H9 (cell line): ENCODE measurements around the gene POLR3C. TPM values are rescaled to one million over a fixed set of nuclear protein-coding genes. Genes with fewer than 3 reads are reported as not detected.

Experiments used
- DNase-seq: peaks from one replicate; pipeline ENCODE4 v3.0.0-alpha.2; 2017
- H2AFZ ChIP-seq: one replicate; pipeline ENCODE4 v1.6.1; 2013; ENCODE audit warnings: mild to moderate bottlenecking, low read length, control low read depth, moderate library complexity
- H2AK5ac ChIP-seq: 2 replicates; pipeline ENCODE4 v1.6.1; 2013; ENCODE audit warnings: low read length, control low read depth, mixed read lengths; ENCODE audit not compliant: insufficient read length
- H2BK120ac ChIP-seq: one replicate; pipeline ENCODE4 v1.6.1; 2013; ENCODE audit warnings: low read depth, mild to moderate bottlenecking, low read length, control low read depth, inconsistent platforms; ENCODE audit not compliant: poor library complexity, severe bottlenecking
- H2BK12ac ChIP-seq: 2 replicates; pipeline ENCODE4 v1.6.1; 2013; ENCODE audit warnings: low read length, control low read depth, mixed read lengths, low read depth; ENCODE audit not compliant: insufficient read length
- H2BK15ac ChIP-seq: 2 replicates; pipeline ENCODE4 v1.6.1; 2013; ENCODE audit warnings: low read depth, low read length, control low read depth
- H2BK20ac ChIP-seq: one replicate; pipeline ENCODE4 v1.6.1; 2013; ENCODE audit warnings: low read depth, mild to moderate bottlenecking, low read length, control low read depth, inconsistent platforms; ENCODE audit not compliant: poor library complexity, severe bottlenecking
- H2BK5ac ChIP-seq: 2 replicates; pipeline ENCODE4 v1.6.1; 2013; ENCODE audit warnings: low read length, control low read depth, mixed read lengths; ENCODE audit not compliant: insufficient read length
- H3K14ac ChIP-seq: 2 replicates; pipeline ENCODE4 v1.6.1; 2013; ENCODE audit warnings: low read length, control low read depth; ENCODE audit not compliant: insufficient read depth
- H3K18ac ChIP-seq: 2 replicates; pipeline ENCODE4 v1.6.1; 2013; ENCODE audit warnings: low read depth, mild to moderate bottlenecking, mixed read lengths, low read length, control low read depth; ENCODE audit not compliant: insufficient read length
- H3K23ac ChIP-seq: 2 replicates; pipeline ENCODE4 v1.6.1; 2013; ENCODE audit warnings: low read length, control low read depth, mixed read lengths, low read depth; ENCODE audit not compliant: insufficient read length
- H3K23me2 ChIP-seq: 2 replicates; pipeline ENCODE4 v1.6.1; 2013; ENCODE audit warnings: low read depth, mild to moderate bottlenecking, mixed read lengths, low read length, control low read depth; ENCODE audit not compliant: insufficient read length, poor library complexity, severe bottlenecking
- H3K27ac ChIP-seq: 2 replicates; pipeline ENCODE4 v1.5.1; 2013; ENCODE audit warnings: low read length, control low read depth, mixed read lengths, low read depth; ENCODE audit not compliant: insufficient read length
- H3K27me3 ChIP-seq: 2 replicates; pipeline ENCODE4 v1.6.1; 2013; ENCODE audit warnings: low read length, control low read depth, inconsistent platforms; ENCODE audit not compliant: insufficient read depth
- H3K4ac ChIP-seq: 2 replicates; pipeline ENCODE4 v1.6.1; 2013; ENCODE audit warnings: low read depth, mild to moderate bottlenecking, control low read depth, inconsistent platforms, low read length, moderate library complexity
- H3K4me1 ChIP-seq: 2 replicates; pipeline ENCODE4 v1.6.1; 2013; ENCODE audit warnings: low read length, control low read depth, inconsistent platforms; ENCODE audit not compliant: insufficient read depth
- H3K4me2 ChIP-seq: 2 replicates; pipeline ENCODE4 v1.6.1; 2013; ENCODE audit warnings: low read length, control low read depth, mixed read lengths; ENCODE audit not compliant: insufficient read length, insufficient read depth
- H3K56ac ChIP-seq: 2 replicates; pipeline ENCODE4 v1.6.1; 2013; ENCODE audit warnings: low read depth, mild to moderate bottlenecking, mixed read lengths, low read length, control low read depth; ENCODE audit not compliant: insufficient read length
- H3K79me1 ChIP-seq: 2 replicates; pipeline ENCODE4 v1.6.1; 2013; ENCODE audit warnings: low read depth, mild to moderate bottlenecking, moderate library complexity, low read length, control low read depth, inconsistent platforms; ENCODE audit not compliant: insufficient read depth, poor library complexity, severe bottlenecking
- H3K79me2 ChIP-seq: 2 replicates; pipeline ENCODE4 v1.6.1; 2013; ENCODE audit warnings: low read length, control low read depth, inconsistent platforms; ENCODE audit not compliant: insufficient read depth
- H3K9ac ChIP-seq: 2 replicates; pipeline ENCODE4 v1.6.1; 2013; ENCODE audit warnings: low read length, control low read depth, mixed read lengths; ENCODE audit not compliant: insufficient read length; ENCODE audit errors: extremely low read depth
- H3K9me3 ChIP-seq: one replicate; pipeline ENCODE4 v1.6.1; 2013; ENCODE audit warnings: low read depth, low read length, inconsistent platforms; ENCODE audit not compliant: control insufficient read depth
- H3T11ph ChIP-seq: one replicate; pipeline ENCODE4 v1.6.1; 2013; ENCODE audit warnings: mild to moderate bottlenecking, low read length, control low read depth, inconsistent platforms
- H4K20me1 ChIP-seq: one replicate; pipeline ENCODE4 v1.6.1; 2013; ENCODE audit not compliant: control insufficient read depth, insufficient read length, insufficient read depth
- H4K5ac ChIP-seq: 2 replicates; pipeline ENCODE4 v1.6.1; 2013; ENCODE audit warnings: low read depth, mild to moderate bottlenecking, mixed read lengths, low read length, control low read depth; ENCODE audit not compliant: insufficient read length
- H4K8ac ChIP-seq: replicated peaks from 2 replicates; pipeline ENCODE4 v1.6.1; 2013; ENCODE audit warnings: low read length, control low read depth, mixed read lengths, low read depth; ENCODE audit not compliant: insufficient read length
- H4K91ac ChIP-seq: 2 replicates; pipeline ENCODE4 v1.6.1; 2013; ENCODE audit warnings: low read depth, mild to moderate bottlenecking, moderate library complexity, mixed read lengths, low read length, control low read depth; ENCODE audit not compliant: insufficient read length
- H3K27ac Mint-ChIP-seq, 3 experiments: 2 replicates in 2 of 3; 3 replicates in 1 of 3; pipeline ENCODE4 v1.8.0; 2020 to 2021; ENCODE audit warnings: mixed read lengths in 3 of 3, mild to moderate bottlenecking in 1 of 3, moderate library complexity in 1 of 3
- H3K27me3 Mint-ChIP-seq: 2 replicates; pipeline ENCODE4 v1.8.0; 2021; ENCODE audit warnings: low read depth, mild to moderate bottlenecking, moderate library complexity, mixed read lengths
- H3K36me3 Mint-ChIP-seq, 3 experiments: 2 replicates in 2 of 3; 3 replicates in 1 of 3; pipeline ENCODE4 v1.8.0; 2020 to 2021; ENCODE audit warnings: low read depth in 3 of 3, mixed read lengths in 3 of 3; ENCODE audit not compliant: insufficient read depth in 1 of 3
- H3K4me1 Mint-ChIP-seq, 2 experiments: 2 replicates each; pipeline ENCODE4 v1.8.0; 2020; ENCODE audit warnings: mixed read lengths in 2 of 2
- H3K4me3 Mint-ChIP-seq, 2 experiments: 2 replicates in 1 of 2; 3 replicates in 1 of 2; pipeline ENCODE4 v1.8.0; 2020 to 2021; ENCODE audit warnings: mild to moderate bottlenecking in 2 of 2, mixed read lengths in 2 of 2, moderate library complexity in 1 of 2
- H3K9me3 Mint-ChIP-seq, 2 experiments: 2 replicates in 1 of 2; 3 replicates in 1 of 2; pipeline ENCODE4 v1.8.0; 2020; ENCODE audit warnings: mild to moderate bottlenecking in 2 of 2, mixed read lengths in 2 of 2, moderate library complexity in 1 of 2
- CTCF ChIP-seq: fragments of 200-600 bp; sonication (generic); conservative IDR thresholded peaks from 3 replicates; pipeline ENCODE4 v1.8.0; 2021; ENCODE audit warnings: antibody characterized with exemption, mild to moderate bottlenecking
- WGBS: extraction: QIAGEN DNeasy Blood & Tissue Kit; methylation state at CpG from one replicate; pipeline ENCODE4 v1.1.7; 2013; ENCODE audit warnings: missing lambda C conversion rate, low lambda C conversion rate, mixed read lengths; ENCODE audit not compliant: insufficient read length; ENCODE audit errors: extremely low coverage; 5-methylcytosine and 5-hydroxymethylcytosine counted together
- total RNA-seq: library from RNA; stranded (reverse); gene quantifications from 2 replicates; pipeline ENCODE4 v1.2.1, GENCODE V29; 2021

Gene POLR3C
- total RNA-seq, 1 experiment from 2014 or later = 37.2 TPM

GRCh38 chr1:145858238-145858900 lies 34.4 kb downstream of the POLR3C start:
- Histone ChIP-seq H4K91ac (no peak overlapping the region), H3K79me2 (no peaks in the 10 kb centered on the region), H3K4me2 (peak overlapping the region; percentile 86), H2AK5ac (no peak overlapping the region), H4K20me1 (no peaks in the 10 kb centered on the region), H3K14ac (peak overlapping the region; percentile 81; the same call in 1 of the 2 replicates), H3K23me2 (no peaks in the 10 kb centered on the region), H4K8ac (no peak overlapping the region), H3K9ac (peak overlapping the region; percentile 64), H3K79me1 (peaks cover 3% of the 10 kb centered on the region), H2AFZ (no peak overlapping the region), H3K23ac (no peak overlapping the region), H3K27ac (no peak overlapping the region), H3K9me3 (no peaks in the 10 kb centered on the region), H3K56ac (no peak overlapping the region), H3K4me1 (peaks cover 4% of the 10 kb centered on the region; the same call in 1 of the 2 replicates), H3T11ph (no peak overlapping the region), H3K18ac (peak overlapping the region; percentile 90), H2BK12ac (no peak overlapping the region), H2BK20ac (no peak overlapping the region), H2BK120ac (no peak overlapping the region), H2BK15ac (no peak overlapping the region), H2BK5ac (no peak overlapping the region), H4K5ac (no peak overlapping the region), H3K4ac (no peak overlapping the region), H3K27me3 (no peaks in the 10 kb centered on the region)
- WGBS = no CpG with 5 or more reads among the region's 35 CpGs
- peaks cover 4 to 5% of the 10 kb centered on the region in 2 experiments; a peak in 4 of 5 replicates for H3K9me3 Mint-ChIP-seq
- peak; percentile 92 for DNase-seq
- H3K27ac Mint-ChIP-seq = peak overlapping the region; percentile 95 to 98 (median 98); a peak in 6 of 7 replicates
- H3K4me3 Mint-ChIP-seq = peak overlapping the region; percentile 92 to 97
- TF ChIP-seq CTCF = no peak
- peaks cover 7 to 14% of the 10 kb centered on the region in 2 experiments for H3K4me1 Mint-ChIP-seq
- peaks cover under 1% of the 10 kb centered on the region; the same call in 1 of the 2 replicates for H3K27me3 Mint-ChIP-seq
- peaks cover 37 to 39% (median 38%) of the 10 kb centered on the region in 3 experiments for H3K36me3 Mint-ChIP-seq
